NCI-H1092 treated with DMSO at 0.1 percent for 48 hours (cell line): ENCODE results near the gene CDK6.

Experiments
- DNase-seq: peaks from one replicate; lab custom pipeline; 2025; lab: John Stamatoyannopoulos, UW

CDK6 gene

DNA sequence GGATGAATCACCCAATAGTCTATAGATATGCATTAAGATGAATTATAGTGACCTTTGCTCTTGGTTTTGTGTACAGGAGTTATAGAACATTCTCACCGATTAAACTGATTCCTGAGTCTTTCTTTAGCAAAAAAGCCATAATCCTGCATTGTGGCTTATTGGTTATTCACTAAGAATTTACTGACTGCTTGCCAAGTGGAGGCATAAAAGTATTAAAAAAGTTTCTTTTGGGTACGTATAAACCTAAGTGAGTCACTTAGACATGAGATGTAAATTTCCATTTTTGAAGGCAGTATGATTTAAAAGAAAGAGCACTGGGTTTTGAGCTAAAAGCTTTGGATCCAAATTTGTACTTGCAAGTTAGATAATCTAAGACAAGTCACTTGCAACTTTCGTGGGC, 100.7 kb downstream of the CDK6 start:
- no peak for DNase-seq

DNA sequence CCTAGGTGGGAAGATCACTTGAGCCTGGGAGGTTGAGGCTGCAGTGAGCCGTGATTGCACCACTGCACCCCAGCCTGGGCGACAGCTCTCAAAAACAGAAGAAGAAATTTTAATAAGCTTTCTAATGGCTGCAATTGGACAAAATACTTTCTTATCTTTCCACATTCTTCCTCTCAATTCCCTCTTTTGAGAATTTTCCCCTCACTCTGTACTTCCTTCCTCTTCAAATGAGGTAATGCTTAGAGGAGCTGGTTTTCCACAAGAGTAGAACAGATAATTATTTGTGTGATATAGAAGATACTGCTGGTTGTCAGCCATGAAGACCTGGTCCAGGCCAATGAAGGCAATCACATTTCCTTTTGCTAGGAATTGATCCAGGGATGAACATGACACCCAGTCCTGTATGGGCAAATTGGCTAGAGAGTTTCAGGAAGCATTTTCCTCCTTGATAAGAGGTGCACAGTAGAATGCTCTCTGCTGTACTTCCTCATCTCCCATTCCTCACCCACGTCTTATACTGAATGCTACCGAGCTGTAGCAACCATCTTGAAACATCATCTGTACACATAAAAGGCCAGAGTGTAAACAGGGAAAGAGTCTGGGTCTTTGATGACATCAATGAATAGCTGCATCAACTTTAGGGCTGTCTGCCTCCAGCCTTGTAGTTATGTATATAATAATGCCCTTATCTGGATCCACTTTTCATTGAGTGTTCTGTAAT, 103.9 kb downstream of the CDK6 start:
- no peak for DNase-seq

DNA sequence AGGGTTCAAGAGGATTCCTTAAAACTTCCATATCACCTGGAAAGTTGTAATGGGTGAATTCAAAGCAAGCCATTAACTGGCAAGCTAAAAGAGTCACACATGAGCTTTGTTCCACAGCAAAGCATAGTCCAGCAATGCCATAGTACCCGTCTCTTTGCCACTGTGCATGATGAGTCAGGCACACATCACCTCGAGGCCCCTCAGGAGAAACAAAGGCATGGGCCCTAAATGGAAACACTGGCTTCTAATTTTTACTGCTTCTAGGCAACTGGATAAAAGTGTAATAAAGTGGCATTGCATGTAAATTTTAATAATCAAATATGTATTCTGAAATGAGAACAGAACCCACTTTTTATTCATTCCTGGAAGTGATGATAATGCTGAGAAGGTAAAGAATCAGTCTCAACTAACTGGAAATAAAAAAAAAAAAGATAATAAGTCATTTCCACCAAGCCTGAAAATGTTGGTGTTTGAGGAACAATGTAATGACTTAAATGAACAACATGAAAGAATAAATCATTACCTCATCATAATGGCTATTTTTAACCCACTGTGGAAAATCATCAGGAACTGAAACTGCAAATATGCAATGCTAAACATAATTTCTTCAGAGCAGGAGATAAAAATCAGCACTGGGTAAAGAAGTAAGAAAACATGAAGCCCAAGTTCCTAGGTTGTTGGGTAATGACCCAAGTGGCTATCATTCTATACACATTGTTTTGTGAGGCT, 104.9 kb downstream of the CDK6 start:
- no peak for DNase-seq

DNA sequence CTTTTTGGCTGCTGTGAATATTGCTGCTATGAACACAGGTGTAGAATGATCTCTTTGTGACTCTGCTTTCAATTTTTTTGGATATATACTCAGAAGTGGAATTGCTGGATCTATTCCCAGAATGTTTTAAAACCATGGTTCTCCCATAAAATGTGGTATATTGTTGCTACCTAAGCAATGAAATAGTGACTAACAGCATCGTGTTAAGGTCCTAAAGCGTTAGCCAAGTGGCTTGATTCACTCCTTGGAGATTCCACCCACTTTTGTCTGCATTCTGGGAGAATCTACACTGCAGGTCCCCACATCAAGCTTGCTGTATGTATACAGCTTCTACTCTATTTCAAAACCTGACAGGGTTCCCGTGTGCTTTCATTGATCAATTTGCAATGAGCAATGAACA, 105.6 kb downstream of the CDK6 start:
- no peak for DNase-seq

DNA sequence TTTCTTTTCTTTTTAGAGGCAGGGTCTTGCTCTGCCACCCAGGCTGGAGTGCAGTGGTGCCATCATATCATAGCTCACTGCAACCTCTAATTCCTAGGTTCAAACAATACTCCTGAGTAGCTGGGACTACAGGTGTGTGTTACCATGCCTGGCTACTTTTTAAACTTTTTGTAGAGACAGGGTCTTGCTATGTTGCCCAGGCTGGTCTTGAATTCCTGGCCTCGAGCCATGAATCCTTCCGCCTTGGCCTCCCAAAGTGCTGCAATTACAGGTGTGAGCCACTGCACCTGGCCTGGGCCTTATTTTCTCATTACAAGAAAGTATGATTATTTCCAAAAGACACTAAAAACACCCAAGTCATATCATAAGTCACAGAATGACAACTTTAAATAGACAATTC, 106.6 kb downstream of the CDK6 start:
- no peak for DNase-seq

GRCh38 chr7:92729172-92729571, 107.2 kb downstream of the CDK6 start:
- no peak for DNase-seq

DNA sequence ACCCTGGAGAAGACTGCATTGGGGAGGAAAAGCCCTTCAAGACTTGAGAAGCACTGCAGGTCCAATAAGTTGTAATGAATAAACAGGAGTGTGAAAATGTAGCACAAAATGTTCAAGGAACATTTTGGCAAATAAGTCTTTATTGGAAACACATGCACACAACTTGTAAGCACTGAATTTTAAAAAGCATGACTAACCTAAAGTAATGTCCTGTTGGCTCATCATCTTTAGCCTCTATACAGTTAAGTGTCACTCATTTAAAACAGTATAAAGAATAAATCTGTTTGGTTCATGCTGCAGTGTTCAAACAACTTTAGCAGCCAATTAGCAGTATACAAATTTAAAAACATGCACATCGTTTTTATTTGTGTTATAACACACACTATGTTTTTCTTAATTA, 108.6 kb downstream of the CDK6 start:
- no peak for DNase-seq

GRCh38 chr7:92725161-92725925, 111.0 kb downstream of the CDK6 start:
- no peak for DNase-seq

DNA sequence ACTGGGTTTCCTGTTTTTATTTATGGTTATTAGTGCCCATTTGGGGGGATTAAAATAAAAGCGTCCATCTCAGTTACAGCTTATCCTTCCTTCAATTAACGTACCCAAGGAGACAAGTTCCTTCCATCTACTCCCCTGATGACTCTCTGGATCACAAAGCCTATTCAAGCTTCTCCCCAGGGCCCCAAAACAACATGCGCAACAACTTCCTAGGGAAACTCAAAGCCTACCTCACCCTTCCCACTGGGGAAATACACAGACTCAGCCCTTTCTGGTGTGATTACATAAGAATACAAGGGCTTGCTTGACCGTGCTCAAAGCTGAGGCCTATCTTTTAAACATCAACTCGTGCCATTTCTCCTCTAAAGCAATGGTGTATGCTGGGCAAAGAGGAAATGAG, 112.4 kb downstream of the CDK6 start:
- DNase-seq, result no peak

DNA sequence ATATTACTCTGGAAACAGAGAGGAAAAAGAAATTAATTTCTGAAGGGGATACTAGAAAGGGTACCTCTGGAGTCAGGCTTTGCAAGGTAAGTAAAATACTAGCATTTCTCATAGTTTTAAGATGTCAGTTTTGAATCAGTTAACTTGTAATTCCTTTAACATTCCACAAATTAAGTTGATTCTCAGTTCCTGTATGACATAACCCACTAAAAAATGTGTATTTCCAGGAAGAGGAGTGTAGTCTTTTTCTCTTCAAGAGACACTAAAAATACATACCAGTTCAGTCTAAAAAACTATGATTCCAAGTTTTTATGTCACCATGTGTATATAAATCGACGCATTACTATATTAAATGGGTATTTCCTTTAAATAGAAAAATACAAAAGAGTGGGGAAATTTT, 113.2 kb downstream of the CDK6 start:
- no peak for DNase-seq

- no peak for DNase-seq
These were observed 113.8 kb downstream of the CDK6 start for GRCh38 chr7:92722541-92722940.

- no peak for DNase-seq
These were observed 115.6 kb downstream of the CDK6 start for GRCh38 chr7:92720604-92721350.

DNA sequence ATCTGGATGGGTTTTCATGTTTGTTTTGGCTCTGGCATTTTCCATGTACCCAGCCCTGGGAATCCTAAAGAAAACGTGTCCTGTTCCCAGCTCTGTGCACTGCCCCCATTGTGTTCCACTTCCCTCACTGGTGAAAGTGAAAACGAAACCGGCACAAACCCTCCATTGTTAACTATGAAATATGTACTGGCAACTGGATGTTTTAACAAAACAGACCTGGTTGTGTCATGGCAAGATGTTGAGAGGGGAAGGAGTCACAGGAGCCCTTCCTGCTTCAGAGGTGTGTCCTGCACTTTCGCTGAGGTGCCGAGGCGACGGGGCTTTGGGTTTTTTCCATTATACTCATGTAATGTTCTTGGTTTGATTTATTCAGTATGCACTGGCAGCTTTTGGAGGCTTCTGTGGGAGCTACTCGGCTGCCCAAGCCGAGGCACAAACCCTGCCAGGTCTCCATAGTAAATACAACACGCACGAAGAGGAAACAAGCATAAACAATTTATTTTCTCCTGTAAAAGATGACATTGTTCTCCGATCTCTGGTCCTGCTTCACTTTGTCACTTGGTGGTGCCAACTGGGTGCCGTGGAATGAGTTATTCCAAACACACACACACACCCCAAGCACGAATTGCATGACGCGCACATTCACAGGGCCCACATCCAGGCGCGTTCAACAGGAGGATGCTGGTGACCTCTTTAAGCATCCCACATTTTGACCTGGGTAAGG, 118.2 kb downstream of the CDK6 start:
- peak; percentile 87 for DNase-seq

- DNase-seq, result no peak
These were observed 118.8 kb downstream of the CDK6 start for GRCh38 chr7:92717623-92717992.

DNA sequence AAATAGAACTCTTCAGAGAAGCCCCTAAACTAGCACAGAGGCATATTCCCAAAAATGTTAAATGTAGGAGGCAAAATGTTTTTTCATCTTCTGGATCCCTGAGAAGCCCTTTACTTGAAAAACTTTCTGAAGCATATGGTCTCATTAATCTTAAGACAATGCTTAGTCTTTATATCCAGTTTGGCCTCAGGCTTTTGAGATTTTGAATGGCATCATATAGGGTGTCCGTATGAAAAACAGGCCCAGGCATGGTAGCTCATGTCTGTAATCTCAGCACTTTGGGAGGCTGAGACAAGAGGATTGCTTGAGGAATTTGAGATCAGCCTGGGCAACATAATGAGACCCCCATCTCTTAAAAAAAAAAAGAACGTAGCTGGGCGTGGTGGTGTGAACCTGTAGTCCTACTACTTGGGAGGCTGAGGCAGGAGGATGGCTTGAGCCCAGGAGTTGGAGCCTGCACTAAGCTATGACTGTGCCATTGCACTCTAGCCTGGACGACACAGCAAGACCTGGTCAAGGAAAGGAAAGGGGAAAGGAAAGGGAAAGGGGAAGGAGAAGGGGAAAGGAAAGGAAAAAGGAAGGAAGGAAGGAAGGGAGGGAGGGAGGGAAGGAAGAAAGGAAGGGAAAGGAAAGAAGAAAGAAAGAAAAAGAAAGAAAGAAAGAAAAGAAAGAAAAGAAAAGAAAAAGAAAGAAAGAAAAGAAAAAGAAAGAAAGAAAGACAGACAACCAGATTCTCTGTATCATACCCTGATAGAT, 119.4 kb downstream of the CDK6 start:
- DNase-seq, result no peak

DNA sequence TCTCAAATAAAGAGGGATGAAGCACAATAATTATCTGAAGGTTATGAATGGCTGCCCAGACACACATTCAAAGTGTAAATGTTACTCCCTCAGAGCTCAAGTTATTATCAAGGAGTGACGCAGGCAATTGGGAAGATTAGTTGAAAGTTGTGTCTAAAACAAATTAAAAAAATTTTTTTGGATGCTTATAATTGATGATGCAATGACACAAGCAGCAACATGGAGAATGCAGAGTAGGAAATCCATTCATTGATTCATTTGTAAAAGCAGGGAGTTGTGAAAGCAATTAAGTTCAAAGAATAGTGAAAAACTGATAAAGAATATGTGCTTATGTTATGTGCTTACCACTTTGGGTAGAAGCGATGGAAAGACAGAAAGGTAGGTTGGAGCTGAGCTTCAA, 120.4 kb downstream of the CDK6 start:
- no peak for DNase-seq

DNA sequence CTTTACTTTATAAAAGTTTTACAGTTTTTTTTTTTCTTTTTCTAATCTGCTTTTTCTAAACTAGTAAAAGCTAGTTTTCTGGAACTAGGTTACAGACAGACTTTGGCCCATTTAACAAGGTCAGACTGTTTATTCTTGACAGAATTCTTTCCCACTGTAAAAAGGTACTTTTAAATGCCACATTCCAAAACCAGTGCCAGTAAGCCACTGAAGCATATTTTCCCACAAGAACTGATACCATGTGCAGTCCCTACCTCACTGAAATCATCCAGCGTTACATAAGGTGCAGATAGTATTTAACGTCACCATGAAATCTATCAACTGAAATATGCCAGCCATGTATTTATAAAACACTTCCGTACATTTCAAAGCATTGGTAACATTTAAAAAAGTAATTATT, 121.6 kb downstream of the CDK6 start:
- DNase-seq, result no peak

DNA sequence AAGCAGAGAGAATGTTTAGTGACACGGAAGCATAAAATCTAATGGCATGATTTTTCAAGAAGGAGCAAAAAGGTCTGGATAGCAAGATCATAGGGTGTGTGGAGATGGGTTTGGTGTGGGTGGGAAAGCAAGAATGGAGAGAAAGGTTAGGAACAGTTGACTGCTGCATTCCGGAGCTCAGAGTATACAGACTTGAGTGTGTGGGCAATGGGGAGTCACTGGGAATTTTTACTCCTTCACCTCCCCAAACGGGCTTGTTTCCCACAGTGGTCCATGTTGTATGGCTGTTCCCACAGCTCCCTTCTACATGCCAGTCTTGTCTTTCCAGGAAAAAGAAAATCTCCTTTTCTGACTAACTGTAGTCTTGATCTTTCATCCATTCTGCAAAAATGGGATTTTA, 122.1 kb downstream of the CDK6 start:
- no peak for DNase-seq

DNA sequence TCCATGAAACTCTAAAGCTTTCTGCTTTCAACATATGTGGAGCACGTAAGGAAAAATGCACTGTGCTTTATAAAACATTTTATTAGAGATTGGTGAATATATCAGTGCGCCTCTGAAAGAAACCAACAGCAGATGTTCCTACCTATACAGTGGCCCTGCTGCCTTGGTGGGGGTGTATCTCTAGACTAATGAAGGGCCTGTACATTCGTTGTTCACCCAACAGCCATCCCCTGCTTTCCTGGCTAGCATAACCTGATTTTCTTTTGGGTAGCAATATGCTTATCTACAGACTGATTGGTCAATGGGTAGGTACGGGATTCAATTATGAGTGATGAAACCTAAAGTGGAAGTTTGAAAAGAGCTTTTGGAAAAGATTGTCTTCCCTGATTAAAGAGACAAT, 126.5 kb downstream of the CDK6 start:
- DNase-seq, result no peak

DNA sequence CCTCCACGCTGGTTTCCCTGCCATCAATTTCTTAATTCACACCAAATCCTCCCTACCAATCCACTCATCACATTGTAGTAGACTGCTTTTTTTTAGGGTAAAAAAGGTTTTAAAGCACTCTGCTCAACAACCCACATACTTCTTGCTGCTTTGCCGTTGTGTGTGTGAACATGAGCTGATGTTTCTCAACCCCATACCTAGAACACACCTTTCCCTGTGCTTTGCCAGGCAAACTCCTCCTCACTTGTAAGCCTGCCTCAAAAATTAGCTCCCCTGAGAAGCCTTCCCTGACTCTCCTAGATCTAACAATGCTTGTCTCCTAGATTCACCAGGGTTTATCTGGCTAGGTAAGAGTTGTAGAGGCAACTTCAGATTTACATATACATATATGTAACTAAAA, 127.2 kb downstream of the CDK6 start:
- DNase-seq, result no peak
